Gastrocnemius medialis (tissue), 4 donors: Measurements from ENCODE around the gene KCND1.

Experiments used
- CTCF ChIP-seq, 5 experiments: fragments of 450-650 bp in 3 of 5; fragments of 200-600 bp in 2 of 5; sonication (generic) in 2 of 5; IDR thresholded peaks in 4 of 5; conservative IDR thresholded peaks in 1 of 5; 1 replicate in 4 of 5; 2 replicates in 1 of 5; pipeline ENCODE4 v1.5.1; 2016 to 2019; ENCODE audit warnings: antibody characterized with exemption in 5 of 5, mild to moderate bottlenecking in 3 of 5, moderate library complexity in 3 of 5
- POLR2A ChIP-seq, 2 donors: fragments of 450-650 bp; IDR thresholded peaks; one replicate each; pipeline ENCODE4 v1.6.1; 2017; ENCODE audit warnings: antibody characterized with exemption in 2 of 2, mild to moderate bottlenecking in 2 of 2, moderate library complexity in 2 of 2

DNA sequence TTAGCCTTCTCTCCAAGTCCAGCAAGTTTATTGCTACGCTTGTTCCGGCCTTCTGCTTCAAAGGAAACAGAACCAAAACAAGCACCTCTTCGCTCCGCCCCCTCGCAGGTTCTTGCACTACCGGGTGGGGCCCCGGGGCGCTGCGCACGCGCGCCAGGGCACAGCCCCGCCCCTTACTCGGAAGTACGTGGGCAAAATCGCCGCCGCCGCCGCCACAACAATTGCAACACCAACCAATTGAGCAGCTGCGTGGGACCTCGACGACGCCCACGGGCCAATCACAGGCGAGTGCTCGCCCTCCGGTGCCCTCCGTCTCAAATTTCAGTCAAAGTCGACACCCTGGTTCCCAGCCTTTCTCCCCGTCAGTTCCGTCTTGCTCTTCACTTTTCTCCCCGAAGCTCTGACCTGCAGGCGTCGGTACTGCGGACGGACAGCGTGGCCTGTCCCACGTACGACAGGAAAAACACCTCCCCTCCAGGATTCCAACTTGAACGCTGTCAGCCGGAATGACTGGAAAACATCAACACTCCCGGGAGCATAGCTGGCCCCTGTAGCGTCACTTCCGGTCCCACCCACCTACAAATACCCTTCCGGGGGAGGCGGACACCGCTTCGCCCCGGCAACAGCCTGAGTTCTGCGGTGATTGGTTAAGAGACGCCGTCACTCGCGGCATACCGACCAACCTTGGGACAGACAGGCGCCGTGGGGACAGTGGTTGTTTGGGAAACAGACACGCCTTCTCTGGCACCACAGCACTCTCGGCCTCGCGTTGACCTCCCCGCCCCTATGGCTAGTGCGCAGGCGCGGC lies 13.6 kb downstream of the KCND1 start:
- TF ChIP-seq CTCF (IDR thresholded peaks at IDR 0.05 in 4 of 5, conservative IDR thresholded peaks at IDR 0.05 in 1 of 5), result no peak
- TF ChIP-seq POLR2A (IDR thresholded peaks at IDR 0.05), result peak; percentile 50 to 64
